OCI-LY1 (cell line): ENCODE results near the gene IL31.

Source experiments
- H2AFZ ChIP-seq: fragments of 200-600 bp; sonication (generic), shearing (Covaris generic); 2 replicates; pipeline ENCODE4 v1.6.0; 2014; ENCODE audit warnings: antibody characterized with exemption, mild to moderate bottlenecking, low read length
- H3F3A ChIP-seq: fragments of 200-600 bp; sonication (generic), shearing (Covaris generic); 2 replicates; pipeline ENCODE4 v1.6.0; 2014; ENCODE audit warnings: mild to moderate bottlenecking, antibody characterized with exemption, low read length, moderate library complexity; ENCODE audit not compliant: insufficient read depth
- H3K27ac ChIP-seq: fragments of 200-600 bp; sonication (generic); 2 replicates; pipeline ENCODE4 v1.5.1; 2014; ENCODE audit warnings: low read length, mixed run types, mild to moderate bottlenecking, low read depth; ENCODE audit not compliant: poor library complexity, severe bottlenecking
- H3K27me3 ChIP-seq: fragments of 200-600 bp; sonication (generic); 2 replicates; pipeline ENCODE4 v1.6.0; 2014; ENCODE audit warnings: antibody characterized with exemption, mild to moderate bottlenecking, low read length, moderate library complexity; ENCODE audit not compliant: insufficient read depth
- H3K36me3 ChIP-seq: fragments of 200-600 bp; sonication (generic); 2 replicates; pipeline ENCODE4 v1.6.1; 2014; ENCODE audit warnings: mild to moderate bottlenecking, antibody characterized with exemption, low read length, moderate library complexity, mixed read lengths; ENCODE audit not compliant: insufficient read depth
- H3K4me1 ChIP-seq: fragments of 200-600 bp; sonication (generic); 2 replicates; pipeline ENCODE4 v1.5.1; 2014; ENCODE audit warnings: mild to moderate bottlenecking, low read length, moderate library complexity; ENCODE audit not compliant: insufficient read depth, severe bottlenecking
- H3K4me2 ChIP-seq: fragments of 200-600 bp; sonication (generic), shearing (Covaris generic); 2 replicates; pipeline ENCODE4 v1.6.1; 2014; ENCODE audit warnings: low read length
- H3K4me3 ChIP-seq: fragments of 200-600 bp; sonication (generic); 2 replicates; pipeline ENCODE4 v1.5.1; 2014; ENCODE audit warnings: low read length, low read depth, mild to moderate bottlenecking, mixed read lengths; ENCODE audit not compliant: poor library complexity, severe bottlenecking
- H3K79me2 ChIP-seq: fragments of 200-600 bp; shearing (Covaris generic); 2 replicates; pipeline ENCODE4 v1.6.1; 2016; ENCODE audit warnings: mixed run types, low read length, mixed read lengths; ENCODE audit not compliant: insufficient read depth
- H3K9ac ChIP-seq: fragments of 200-600 bp; sonication (generic), shearing (Covaris generic); 2 replicates; pipeline ENCODE4 v1.6.1; 2014; ENCODE audit warnings: mild to moderate bottlenecking, low read length, mixed read lengths
- H3K9me2 ChIP-seq: fragments of 200-600 bp; sonication (generic), shearing (Covaris generic); 2 replicates; pipeline ENCODE4 v1.6.1; 2014; ENCODE audit warnings: low read depth, mild to moderate bottlenecking, low read length, mixed read lengths
- H3K9me3 ChIP-seq: fragments of 200-600 bp; shearing (Covaris generic); 2 replicates; pipeline ENCODE4 v1.6.1; 2014; ENCODE audit warnings: low read length, mixed read lengths
- H4K20me1 ChIP-seq: fragments of 200-600 bp; sonication (generic), shearing (Covaris generic); 2 replicates; pipeline ENCODE4 v1.6.0; 2016; ENCODE audit warnings: mild to moderate bottlenecking, low read length; ENCODE audit not compliant: insufficient read depth
- EZH2 ChIP-seq: fragments of 200-600 bp; sonication (generic), shearing (Covaris generic); IDR thresholded peaks from 2 replicates; pipeline ENCODE4 v1.8.0; 2017; ENCODE audit warnings: borderline replicate concordance, mixed run types, mild to moderate bottlenecking, antibody characterized with exemption, low read length, moderate library complexity, mixed read lengths
- TF ChIP-seq, protein P1 (sequence below): fragments of 200-600 bp; sonication (generic), shearing (Covaris generic); IDR thresholded peaks from 2 replicates; pipeline ENCODE4 v1.5.1; 2017; ENCODE audit warnings: mild to moderate bottlenecking, antibody characterized with exemption, low read length, moderate library complexity, mixed read lengths

IL31 gene

GRCh38 chr12:122158700-122159285 lies 15.2 kb downstream of the IL31 start:
- Histone ChIP-seq H3K9me3 (no peaks in the 10 kb centered on the region), H2AFZ (no peak overlapping the region), H3K4me2 (no peak overlapping the region), H4K20me1 (no peaks in the 10 kb centered on the region), H3K4me1 (no peaks in the 10 kb centered on the region), H3K9me2 (no peaks in the 10 kb centered on the region), H3K4me3 (no peak overlapping the region), H3K27ac (no peak overlapping the region), H3F3A (no peaks in the 10 kb centered on the region), H3K79me2 (no peaks in the 10 kb centered on the region), H3K36me3 (no peaks in the 10 kb centered on the region), H3K27me3 (peaks cover 5% of the 10 kb centered on the region; the same call in 1 of the 2 replicates), H3K9ac (no peak overlapping the region)
- TF ChIP-seq, protein P1, sequence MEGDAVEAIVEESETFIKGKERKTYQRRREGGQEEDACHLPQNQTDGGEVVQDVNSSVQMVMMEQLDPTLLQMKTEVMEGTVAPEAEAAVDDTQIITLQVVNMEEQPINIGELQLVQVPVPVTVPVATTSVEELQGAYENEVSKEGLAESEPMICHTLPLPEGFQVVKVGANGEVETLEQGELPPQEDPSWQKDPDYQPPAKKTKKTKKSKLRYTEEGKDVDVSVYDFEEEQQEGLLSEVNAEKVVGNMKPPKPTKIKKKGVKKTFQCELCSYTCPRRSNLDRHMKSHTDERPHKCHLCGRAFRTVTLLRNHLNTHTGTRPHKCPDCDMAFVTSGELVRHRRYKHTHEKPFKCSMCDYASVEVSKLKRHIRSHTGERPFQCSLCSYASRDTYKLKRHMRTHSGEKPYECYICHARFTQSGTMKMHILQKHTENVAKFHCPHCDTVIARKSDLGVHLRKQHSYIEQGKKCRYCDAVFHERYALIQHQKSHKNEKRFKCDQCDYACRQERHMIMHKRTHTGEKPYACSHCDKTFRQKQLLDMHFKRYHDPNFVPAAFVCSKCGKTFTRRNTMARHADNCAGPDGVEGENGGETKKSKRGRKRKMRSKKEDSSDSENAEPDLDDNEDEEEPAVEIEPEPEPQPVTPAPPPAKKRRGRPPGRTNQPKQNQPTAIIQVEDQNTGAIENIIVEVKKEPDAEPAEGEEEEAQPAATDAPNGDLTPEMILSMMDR, result no peak
- no peak for TF ChIP-seq EZH2

GRCh38 chr12:122155705-122156104 lies 18.3 kb downstream of the IL31 start:
- no peak overlapping the region for H3K4me3 ChIP-seq
- no peak overlapping the region for H3K9ac ChIP-seq
- no peak for TF ChIP-seq EZH2
- TF ChIP-seq, protein P1, result no peak
- no peaks in the 10 kb centered on the region for H3K79me2 ChIP-seq
- H3K27me3 ChIP-seq, result no peaks in the 10 kb centered on the region; the same call in 1 of the 2 replicates
- H3K27ac ChIP-seq, result no peak overlapping the region
- H3K4me1 ChIP-seq, result no peaks in the 10 kb centered on the region
- H3F3A ChIP-seq, result no peaks in the 10 kb centered on the region
- no peaks in the 10 kb centered on the region for H3K36me3 ChIP-seq
- H2AFZ ChIP-seq, result no peak overlapping the region
- H3K9me2 ChIP-seq, result no peaks in the 10 kb centered on the region
- H4K20me1 ChIP-seq, result no peaks in the 10 kb centered on the region
- H3K9me3 ChIP-seq, result no peaks in the 10 kb centered on the region
- no peak overlapping the region for H3K4me2 ChIP-seq

GRCh38 chr12:122152754-122153153 lies 21.3 kb downstream of the IL31 start:
- H3K4me1 ChIP-seq, result no peaks in the 10 kb centered on the region
- no peak overlapping the region for H3K27ac ChIP-seq
- no peaks in the 10 kb centered on the region for H3K27me3 ChIP-seq
- no peak overlapping the region for H2AFZ ChIP-seq
- H3K9me2 ChIP-seq, result no peaks in the 10 kb centered on the region
- no peaks in the 10 kb centered on the region for H3K9me3 ChIP-seq
- H3F3A ChIP-seq, result no peaks in the 10 kb centered on the region
- H3K9ac ChIP-seq, result no peak overlapping the region
- no peaks in the 10 kb centered on the region for H4K20me1 ChIP-seq
- H3K79me2 ChIP-seq, result no peaks in the 10 kb centered on the region
- H3K4me2 ChIP-seq, result no peak overlapping the region
- TF ChIP-seq, protein P1, result no peak
- no peak for TF ChIP-seq EZH2
- H3K36me3 ChIP-seq, result no peaks in the 10 kb centered on the region
- H3K4me3 ChIP-seq, result no peak overlapping the region
